ENCODE measurements around the gene CD84.

CD84 gene

DNA sequence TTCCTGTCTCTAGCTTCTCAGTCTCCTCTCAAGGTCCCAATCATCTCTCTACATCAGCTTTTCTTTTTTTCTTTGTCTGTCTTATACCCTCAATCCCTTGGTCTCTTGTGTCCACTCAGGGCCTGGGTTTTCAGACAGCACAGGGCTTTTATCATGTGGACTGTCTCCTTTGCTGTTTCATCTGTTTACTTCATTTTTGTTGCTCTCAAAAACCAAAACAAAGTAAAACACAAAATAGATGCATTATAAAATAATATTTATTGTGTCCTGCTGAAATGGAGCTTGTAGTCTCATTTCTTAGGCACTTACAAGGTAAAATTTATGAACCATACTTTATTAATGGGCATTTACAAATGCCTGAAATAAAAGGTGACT lies 38.5 kb downstream of the CD84 start:
- no peak for TF ChIP-seq TAF1 (IDR thresholded peaks at IDR 0.05; ENCODE audit: borderline replicate concordance, insufficient read depth, low read length)

DNA sequence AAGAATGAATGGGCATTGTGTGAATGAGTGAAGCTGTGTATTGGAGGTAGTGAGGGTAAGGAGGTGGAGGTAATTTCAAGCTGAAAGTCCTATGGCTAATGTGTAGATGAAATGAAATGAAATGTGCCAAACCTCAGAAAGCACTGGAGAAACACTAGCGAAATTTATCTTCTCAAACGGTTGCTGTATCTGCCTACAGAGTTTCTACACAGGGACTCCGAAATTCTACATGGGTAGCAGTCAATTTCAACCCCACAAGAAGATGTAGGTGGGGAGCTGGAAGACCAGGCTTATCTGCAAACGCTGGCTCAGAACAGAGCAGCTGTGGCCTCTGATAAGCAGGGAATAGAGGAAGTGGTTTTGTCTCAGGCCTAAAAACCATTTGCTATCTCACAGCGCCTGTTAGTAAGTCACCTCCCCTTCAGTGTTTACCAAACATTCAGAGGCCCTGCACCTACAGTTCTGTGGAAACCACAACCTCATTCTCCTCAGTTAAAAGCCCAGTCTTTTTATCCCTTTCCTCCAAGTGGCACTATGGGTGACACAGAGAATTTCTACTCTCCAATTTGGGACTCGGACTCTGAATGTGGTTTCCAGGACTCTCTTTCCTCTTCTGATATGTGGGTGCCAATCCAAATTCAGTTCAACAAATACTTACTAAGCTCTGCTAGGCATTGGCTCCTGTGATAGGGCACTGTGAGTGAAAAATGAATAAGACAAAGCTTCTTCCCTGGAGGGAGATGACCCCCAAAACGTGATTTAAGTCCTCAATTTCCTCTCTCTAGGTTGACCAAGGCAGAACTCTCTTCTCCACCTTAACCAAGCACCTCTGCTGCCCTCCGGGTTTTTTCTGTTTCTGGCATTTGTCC lies 39.1 kb downstream of the CD84 start:
- TF ChIP-seq, protein P1, sequence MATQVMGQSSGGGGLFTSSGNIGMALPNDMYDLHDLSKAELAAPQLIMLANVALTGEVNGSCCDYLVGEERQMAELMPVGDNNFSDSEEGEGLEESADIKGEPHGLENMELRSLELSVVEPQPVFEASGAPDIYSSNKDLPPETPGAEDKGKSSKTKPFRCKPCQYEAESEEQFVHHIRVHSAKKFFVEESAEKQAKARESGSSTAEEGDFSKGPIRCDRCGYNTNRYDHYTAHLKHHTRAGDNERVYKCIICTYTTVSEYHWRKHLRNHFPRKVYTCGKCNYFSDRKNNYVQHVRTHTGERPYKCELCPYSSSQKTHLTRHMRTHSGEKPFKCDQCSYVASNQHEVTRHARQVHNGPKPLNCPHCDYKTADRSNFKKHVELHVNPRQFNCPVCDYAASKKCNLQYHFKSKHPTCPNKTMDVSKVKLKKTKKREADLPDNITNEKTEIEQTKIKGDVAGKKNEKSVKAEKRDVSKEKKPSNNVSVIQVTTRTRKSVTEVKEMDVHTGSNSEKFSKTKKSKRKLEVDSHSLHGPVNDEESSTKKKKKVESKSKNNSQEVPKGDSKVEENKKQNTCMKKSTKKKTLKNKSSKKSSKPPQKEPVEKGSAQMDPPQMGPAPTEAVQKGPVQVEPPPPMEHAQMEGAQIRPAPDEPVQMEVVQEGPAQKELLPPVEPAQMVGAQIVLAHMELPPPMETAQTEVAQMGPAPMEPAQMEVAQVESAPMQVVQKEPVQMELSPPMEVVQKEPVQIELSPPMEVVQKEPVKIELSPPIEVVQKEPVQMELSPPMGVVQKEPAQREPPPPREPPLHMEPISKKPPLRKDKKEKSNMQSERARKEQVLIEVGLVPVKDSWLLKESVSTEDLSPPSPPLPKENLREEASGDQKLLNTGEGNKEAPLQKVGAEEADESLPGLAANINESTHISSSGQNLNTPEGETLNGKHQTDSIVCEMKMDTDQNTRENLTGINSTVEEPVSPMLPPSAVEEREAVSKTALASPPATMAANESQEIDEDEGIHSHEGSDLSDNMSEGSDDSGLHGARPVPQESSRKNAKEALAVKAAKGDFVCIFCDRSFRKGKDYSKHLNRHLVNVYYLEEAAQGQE (IDR thresholded peaks at IDR 0.05; ENCODE audit: insufficient read depth in 1 of 2, low read depth in 2 of 2, low read length in 2 of 2): no peak
- TF ChIP-seq FOXP2 (optimal IDR thresholded peaks at IDR 0.05; ENCODE audit: borderline replicate concordance, extremely low read depth, extremely low read length, insufficient read depth) (no peak), TAF1 (IDR thresholded peaks at IDR 0.05; ENCODE audit: borderline replicate concordance, insufficient read depth, low read length) (no peak), SIN3A (IDR thresholded peaks at IDR 0.05; ENCODE audit: borderline replicate concordance, insufficient read depth, low read length) (no peak), POLR2AphosphoS5 (IDR thresholded peaks at IDR 0.05; ENCODE audit: low read depth, low read length) (no peak)

DNA sequence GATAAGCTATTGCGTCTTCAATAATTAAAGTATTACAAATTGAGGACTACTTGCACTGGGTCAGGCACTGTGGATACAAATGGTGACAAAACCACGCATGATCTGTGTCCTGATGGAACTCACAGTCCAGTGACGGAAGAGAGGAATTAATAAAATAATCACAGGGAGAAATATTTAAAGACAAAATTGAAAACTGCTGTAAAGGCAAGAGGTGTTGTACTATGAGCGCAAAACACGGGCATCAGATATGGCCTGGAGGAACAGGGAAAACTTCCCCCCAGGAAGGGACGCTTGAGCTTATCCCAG lies 39.7 kb downstream of the CD84 start:
- TF ChIP-seq POLR2AphosphoS5 (IDR thresholded peaks at IDR 0.05; ENCODE audit: low read depth, low read length): no peak
- no peak for TF ChIP-seq FOXP2 (optimal IDR thresholded peaks at IDR 0.05; ENCODE audit: borderline replicate concordance, extremely low read depth, extremely low read length, insufficient read depth)
- TF ChIP-seq SIN3A (IDR thresholded peaks at IDR 0.05; ENCODE audit: borderline replicate concordance, insufficient read depth, low read length): no peak
- TF ChIP-seq, protein P1 (IDR thresholded peaks at IDR 0.05; ENCODE audit: insufficient read depth in 1 of 2, low read depth in 2 of 2, low read length in 2 of 2): no peak
- TF ChIP-seq TAF1 (IDR thresholded peaks at IDR 0.05; ENCODE audit: borderline replicate concordance, insufficient read depth, low read length): no peak

DNA sequence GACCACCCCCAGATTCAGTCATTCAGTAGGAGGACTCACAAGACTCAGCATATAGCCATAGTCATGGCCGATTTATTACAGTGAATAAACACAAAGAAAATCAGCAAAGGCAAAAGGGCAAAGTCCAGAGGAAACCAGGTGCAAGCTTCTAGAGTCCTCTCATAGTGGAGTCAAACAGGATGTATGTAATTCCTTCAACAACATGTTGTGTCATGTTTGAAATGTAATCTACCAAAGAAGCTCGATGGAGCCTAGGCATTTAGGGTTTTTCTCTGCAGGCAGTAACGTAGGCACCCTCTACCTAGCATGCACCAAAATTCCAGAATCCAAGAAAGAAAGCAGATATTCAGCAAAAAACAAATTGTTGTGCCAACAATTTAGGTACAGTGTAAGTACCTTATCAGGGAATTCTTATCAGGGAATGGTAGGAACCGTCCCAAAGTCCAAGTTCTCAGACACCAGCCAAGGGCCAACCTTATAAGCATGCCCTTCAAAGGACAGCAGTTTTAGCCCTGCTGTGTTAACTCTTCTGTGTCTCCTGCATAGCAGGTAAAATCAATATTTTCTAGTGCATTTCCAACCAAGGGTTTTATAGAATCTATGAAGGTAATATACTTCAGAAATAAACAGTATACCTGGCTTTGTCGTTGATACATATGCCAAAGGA lies 40.2 kb downstream of the CD84 start:
- no peak for TF ChIP-seq POLR2AphosphoS5 (IDR thresholded peaks at IDR 0.05; ENCODE audit: low read depth, low read length)
- no peak for TF ChIP-seq FOXP2 (optimal IDR thresholded peaks at IDR 0.05; ENCODE audit: borderline replicate concordance, extremely low read depth, extremely low read length, insufficient read depth)
- TF ChIP-seq, protein P1 (IDR thresholded peaks at IDR 0.05; ENCODE audit: insufficient read depth in 1 of 2, low read depth in 2 of 2, low read length in 2 of 2): no peak
- no peak for TF ChIP-seq SIN3A (IDR thresholded peaks at IDR 0.05; ENCODE audit: borderline replicate concordance, insufficient read depth, low read length)
- no peak for TF ChIP-seq TAF1 (IDR thresholded peaks at IDR 0.05; ENCODE audit: borderline replicate concordance, insufficient read depth, low read length)

DNA sequence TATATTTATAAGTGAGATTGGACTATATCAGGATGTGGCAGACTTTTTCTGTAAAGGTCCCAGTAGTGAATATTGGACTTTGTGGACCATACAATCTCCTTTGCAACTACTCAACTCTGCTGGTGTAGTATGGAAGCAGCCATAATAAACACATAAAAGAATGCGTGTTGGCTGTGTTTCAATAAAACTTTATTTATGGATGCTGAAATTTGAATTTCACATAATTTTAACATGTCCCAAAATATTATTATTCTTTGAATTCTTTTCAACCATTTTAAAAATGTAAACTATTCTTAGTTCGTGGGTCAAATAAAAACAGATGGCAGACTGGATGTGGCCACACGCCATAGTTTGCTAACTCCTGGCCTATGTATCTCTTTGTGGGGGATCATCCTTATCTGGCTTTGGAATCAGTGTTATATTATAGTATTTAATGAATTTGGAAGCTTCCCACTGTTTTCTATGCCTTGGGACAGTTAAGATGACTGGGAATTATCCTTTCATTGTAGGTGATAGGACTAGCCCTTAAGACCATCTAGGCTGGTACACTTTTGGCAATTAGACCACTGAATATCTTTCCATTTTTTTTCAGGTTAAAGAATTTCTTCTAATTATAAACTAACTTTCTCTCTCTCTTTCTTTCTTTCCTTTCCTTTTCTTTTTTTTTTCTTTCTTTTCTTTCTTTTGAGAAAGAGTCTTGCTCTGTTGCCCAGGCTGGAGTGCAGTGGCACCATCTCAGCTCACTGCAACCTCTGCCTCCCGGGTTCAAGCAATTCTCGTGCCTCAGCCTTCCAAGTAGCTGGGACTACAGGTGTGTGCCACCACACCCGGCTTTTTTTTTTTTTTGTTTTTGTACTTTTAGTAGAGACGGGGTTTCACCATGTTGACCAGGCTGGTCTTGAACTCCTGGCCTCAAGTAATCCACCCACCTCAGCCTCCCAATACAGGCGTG lies 41.3 kb downstream of the CD84 start:
- no peak for TF ChIP-seq FOXP2 (optimal IDR thresholded peaks at IDR 0.05; ENCODE audit: borderline replicate concordance, extremely low read depth, extremely low read length, insufficient read depth)
- no peak for TF ChIP-seq SIN3A (IDR thresholded peaks at IDR 0.05; ENCODE audit: borderline replicate concordance, insufficient read depth, low read length)
- TF ChIP-seq TAF1 (IDR thresholded peaks at IDR 0.05; ENCODE audit: borderline replicate concordance, insufficient read depth, low read length): no peak
- no peak for TF ChIP-seq POLR2AphosphoS5 (IDR thresholded peaks at IDR 0.05; ENCODE audit: low read depth, low read length)
- TF ChIP-seq, protein P1 (IDR thresholded peaks at IDR 0.05; ENCODE audit: insufficient read depth in 1 of 2, low read depth in 2 of 2, low read length in 2 of 2): no peak
